PFSK-1 (cell line): ENCODE results near the gene CNR1.

Experiments used
- POLR2AphosphoS5 ChIP-seq: IDR thresholded peaks from 2 replicates; pipeline ENCODE4 v1.6.1; 2012; ENCODE audit warnings: low read depth, mild to moderate bottlenecking, control low read depth, low read length, moderate library complexity
- TF ChIP-seq, protein P1 (sequence below), 2 experiments: IDR thresholded peaks; 2 replicates each; pipeline versions ENCODE4 v1.6.1 to v1.8.0; 2011 to 2012; ENCODE audit warnings: low read depth in 2 of 2, low read length in 2 of 2, control low read depth in 1 of 2, inconsistent platforms in 1 of 2, mild to moderate bottlenecking in 1 of 2, moderate library complexity in 1 of 2; ENCODE audit not compliant: insufficient read depth in 1 of 2

DNA sequence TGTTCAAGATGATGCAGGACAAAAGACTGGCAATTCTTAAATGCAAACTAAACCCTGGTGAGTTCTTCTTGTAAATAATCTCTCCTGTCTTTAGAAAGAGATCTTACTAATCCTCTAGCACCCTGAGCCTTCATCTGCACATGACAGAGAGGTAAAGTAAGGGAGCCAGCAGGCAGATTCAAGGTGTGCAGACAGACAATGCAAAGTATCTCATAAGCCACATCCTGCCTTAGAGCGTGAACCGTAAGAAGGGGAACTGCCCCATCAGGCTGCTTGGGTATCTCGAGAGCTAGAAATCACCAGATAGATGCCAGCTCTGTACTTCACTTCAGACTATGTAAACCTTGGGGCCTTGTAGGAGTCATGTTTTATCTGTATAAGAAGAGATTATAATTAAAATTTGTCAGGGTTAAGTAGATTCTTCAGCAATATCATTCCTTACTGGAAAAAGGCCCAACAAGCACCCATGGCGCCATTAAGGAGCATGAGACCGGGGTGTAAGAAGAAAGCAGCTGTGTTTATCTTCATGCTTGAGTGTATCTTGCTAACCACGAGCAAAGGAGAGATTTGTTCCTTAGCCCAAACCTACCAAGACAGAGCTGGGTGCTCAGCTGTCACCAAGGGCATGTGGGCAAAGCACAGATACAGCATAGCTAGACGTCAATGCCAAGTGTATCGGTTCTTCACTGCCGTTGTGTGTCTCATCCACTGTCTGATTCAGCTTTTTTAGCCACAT is 24.4 kb downstream of the CNR1 start:
- TF ChIP-seq, protein P1, sequence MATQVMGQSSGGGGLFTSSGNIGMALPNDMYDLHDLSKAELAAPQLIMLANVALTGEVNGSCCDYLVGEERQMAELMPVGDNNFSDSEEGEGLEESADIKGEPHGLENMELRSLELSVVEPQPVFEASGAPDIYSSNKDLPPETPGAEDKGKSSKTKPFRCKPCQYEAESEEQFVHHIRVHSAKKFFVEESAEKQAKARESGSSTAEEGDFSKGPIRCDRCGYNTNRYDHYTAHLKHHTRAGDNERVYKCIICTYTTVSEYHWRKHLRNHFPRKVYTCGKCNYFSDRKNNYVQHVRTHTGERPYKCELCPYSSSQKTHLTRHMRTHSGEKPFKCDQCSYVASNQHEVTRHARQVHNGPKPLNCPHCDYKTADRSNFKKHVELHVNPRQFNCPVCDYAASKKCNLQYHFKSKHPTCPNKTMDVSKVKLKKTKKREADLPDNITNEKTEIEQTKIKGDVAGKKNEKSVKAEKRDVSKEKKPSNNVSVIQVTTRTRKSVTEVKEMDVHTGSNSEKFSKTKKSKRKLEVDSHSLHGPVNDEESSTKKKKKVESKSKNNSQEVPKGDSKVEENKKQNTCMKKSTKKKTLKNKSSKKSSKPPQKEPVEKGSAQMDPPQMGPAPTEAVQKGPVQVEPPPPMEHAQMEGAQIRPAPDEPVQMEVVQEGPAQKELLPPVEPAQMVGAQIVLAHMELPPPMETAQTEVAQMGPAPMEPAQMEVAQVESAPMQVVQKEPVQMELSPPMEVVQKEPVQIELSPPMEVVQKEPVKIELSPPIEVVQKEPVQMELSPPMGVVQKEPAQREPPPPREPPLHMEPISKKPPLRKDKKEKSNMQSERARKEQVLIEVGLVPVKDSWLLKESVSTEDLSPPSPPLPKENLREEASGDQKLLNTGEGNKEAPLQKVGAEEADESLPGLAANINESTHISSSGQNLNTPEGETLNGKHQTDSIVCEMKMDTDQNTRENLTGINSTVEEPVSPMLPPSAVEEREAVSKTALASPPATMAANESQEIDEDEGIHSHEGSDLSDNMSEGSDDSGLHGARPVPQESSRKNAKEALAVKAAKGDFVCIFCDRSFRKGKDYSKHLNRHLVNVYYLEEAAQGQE (IDR thresholded peaks at IDR 0.05; ENCODE audit: insufficient read depth in 1 of 2, low read depth in 2 of 2, low read length in 2 of 2): no peak
- TF ChIP-seq POLR2AphosphoS5: no peak
